ENCODE measurements around the gene OR2A2. TPM values are rescaled to one million over a fixed set of nuclear protein-coding genes. Genes with fewer than 3 reads are reported as not detected.

The OR2A2 gene
- total RNA-seq (2012; rRNA removed): not detected in 2 replicates

GRCh38 chr7:144109283-144109682 lies at the start of gene OR2A2:
Gene OR2A2, plus strand, starts transcription at chr7:144109583. Its CDS starts 0 bp downstream, at chr7:144109583.
- no peaks in the 10 kb centered on the region for H3K4me1 ChIP-seq (ENCODE audit: control insufficient read depth, insufficient read depth, low read length)
- H3K9ac ChIP-seq (ENCODE audit: low read depth, low read length): no peak within 1 kb of the TSS
- no peaks in the 10 kb centered on the region for H3K9me3 ChIP-seq (replicated peaks; ENCODE audit: low read length)
- no peak within 1 kb of the TSS for H3K4me3 ChIP-seq (ENCODE audit: low read length)
- H3K36me3 ChIP-seq (ENCODE audit: insufficient read depth, low read length): no peaks in the 10 kb centered on the region
- no peak within 1 kb of the TSS for H3K4me2 ChIP-seq (ENCODE audit: low read length)
- peaks cover 1% of the 10 kb centered on the region for H3K27me3 ChIP-seq (ENCODE audit: control insufficient read depth, insufficient read depth, low read length)

- Histone ChIP-seq H3K4me1 (ENCODE audit: control insufficient read depth, insufficient read depth, low read length) (no peaks in the 10 kb centered on the region), H3K9ac (ENCODE audit: low read depth, low read length) (no peak overlapping the region), H3K36me3 (ENCODE audit: insufficient read depth, low read length) (no peaks in the 10 kb centered on the region), H3K27me3 (ENCODE audit: control insufficient read depth, insufficient read depth, low read length) (no peaks in the 10 kb centered on the region), H3K4me2 (ENCODE audit: low read length) (no peak overlapping the region), H3K9me3 (replicated peaks; ENCODE audit: low read length) (no peaks in the 10 kb centered on the region), H3K4me3 (ENCODE audit: low read length) (no peak overlapping the region)
Observed at GRCh38 chr7:144063710-144064109, 45.7 kb upstream of the OR2A2 start.

- Histone ChIP-seq H3K4me2 (ENCODE audit: low read length) (no peak within 1 kb of the TSS), H3K4me3 (ENCODE audit: low read length) (no peak within 1 kb of the TSS), H3K27me3 (ENCODE audit: control insufficient read depth, insufficient read depth, low read length) (peaks cover 3% of the 10 kb centered on the region), H3K9ac (ENCODE audit: low read depth, low read length) (no peak within 1 kb of the TSS), H3K9me3 (replicated peaks; ENCODE audit: low read length) (no peaks in the 10 kb centered on the region), H3K4me1 (ENCODE audit: control insufficient read depth, insufficient read depth, low read length) (no peaks in the 10 kb centered on the region), H3K36me3 (ENCODE audit: insufficient read depth, low read length) (no peaks in the 10 kb centered on the region)
Observed at GRCh38 chr7:144069511-144069910, 39.9 kb upstream of the OR2A2 start, which contains the start of gene OR2A25. Gene OR2A25, plus strand, starts transcription at chr7:144069811. Its CDS starts 4,409 bp downstream, at chr7:144074220.

GRCh38 chr7:144069953-144070352 lies 39.4 kb upstream of the OR2A2 start:
- Histone ChIP-seq H3K27me3 (ENCODE audit: control insufficient read depth, insufficient read depth, low read length) (peaks cover 3% of the 10 kb centered on the region), H3K9me3 (replicated peaks; ENCODE audit: low read length) (no peaks in the 10 kb centered on the region), H3K36me3 (ENCODE audit: insufficient read depth, low read length) (no peaks in the 10 kb centered on the region), H3K9ac (ENCODE audit: low read depth, low read length) (no peak overlapping the region), H3K4me1 (ENCODE audit: control insufficient read depth, insufficient read depth, low read length) (no peaks in the 10 kb centered on the region), H3K4me2 (ENCODE audit: low read length) (no peak overlapping the region), H3K4me3 (ENCODE audit: low read length) (no peak overlapping the region)

- Histone ChIP-seq H3K4me1 (ENCODE audit: control insufficient read depth, insufficient read depth, low read length) (no peaks in the 10 kb centered on the region), H3K27me3 (ENCODE audit: control insufficient read depth, insufficient read depth, low read length) (peaks cover 3% of the 10 kb centered on the region), H3K4me2 (ENCODE audit: low read length) (no peak overlapping the region), H3K4me3 (ENCODE audit: low read length) (no peak overlapping the region), H3K36me3 (ENCODE audit: insufficient read depth, low read length) (no peaks in the 10 kb centered on the region), H3K9ac (ENCODE audit: low read depth, low read length) (no peak overlapping the region), H3K9me3 (replicated peaks; ENCODE audit: low read length) (no peaks in the 10 kb centered on the region)
Observed at GRCh38 chr7:144074374-144074773, 35.0 kb upstream of the OR2A2 start.

GRCh38 chr7:144085978-144086377 lies 23.4 kb upstream of the OR2A2 start, which contains the start of gene OR2A12:
Gene OR2A12, plus strand, starts transcription at chr7:144086278. Its CDS starts 8,830 bp downstream, at chr7:144095108.
- Histone ChIP-seq H3K27me3 (ENCODE audit: control insufficient read depth, insufficient read depth, low read length) (no peaks in the 10 kb centered on the region), H3K4me1 (ENCODE audit: control insufficient read depth, insufficient read depth, low read length) (no peaks in the 10 kb centered on the region), H3K36me3 (ENCODE audit: insufficient read depth, low read length) (no peaks in the 10 kb centered on the region), H3K4me3 (ENCODE audit: low read length) (no peak within 1 kb of the TSS), H3K9ac (ENCODE audit: low read depth, low read length) (no peak within 1 kb of the TSS), H3K4me2 (ENCODE audit: low read length) (no peak within 1 kb of the TSS), H3K9me3 (replicated peaks; ENCODE audit: low read length) (no peaks in the 10 kb centered on the region)

- H3K4me3 ChIP-seq (ENCODE audit: low read length): no peak overlapping the region
- no peak overlapping the region for H3K9ac ChIP-seq (ENCODE audit: low read depth, low read length)
Observed at GRCh38 chr7:144086730-144087129, 22.7 kb upstream of the OR2A2 start.

GRCh38 chr7:144087230-144087629 lies 22.2 kb upstream of the OR2A2 start:
- no peaks in the 10 kb centered on the region for H3K36me3 ChIP-seq (ENCODE audit: insufficient read depth, low read length)
- no peak overlapping the region for H3K9ac ChIP-seq (ENCODE audit: low read depth, low read length)
- no peaks in the 10 kb centered on the region for H3K9me3 ChIP-seq (replicated peaks; ENCODE audit: low read length)
- H3K4me1 ChIP-seq (ENCODE audit: control insufficient read depth, insufficient read depth, low read length): no peaks in the 10 kb centered on the region
- H3K4me2 ChIP-seq (ENCODE audit: low read length): no peak overlapping the region
- no peaks in the 10 kb centered on the region for H3K27me3 ChIP-seq (ENCODE audit: control insufficient read depth, insufficient read depth, low read length)
- H3K4me3 ChIP-seq (ENCODE audit: low read length): no peak overlapping the region

More at GRCh38 chr7:144086730-144087129, 22.7 kb upstream of the OR2A2 start:
- H3K4me1 ChIP-seq (ENCODE audit: control insufficient read depth, insufficient read depth, low read length): no peaks in the 10 kb centered on the region
- no peak overlapping the region for H3K4me2 ChIP-seq (ENCODE audit: low read length)
- H3K27me3 ChIP-seq (ENCODE audit: control insufficient read depth, insufficient read depth, low read length): no peaks in the 10 kb centered on the region
- no peaks in the 10 kb centered on the region for H3K36me3 ChIP-seq (ENCODE audit: insufficient read depth, low read length)
- no peaks in the 10 kb centered on the region for H3K9me3 ChIP-seq (replicated peaks; ENCODE audit: low read length)

GRCh38 chr7:144090667-144091066 lies 18.7 kb upstream of the OR2A2 start:
- Histone ChIP-seq H3K9ac (ENCODE audit: low read depth, low read length) (no peak overlapping the region), H3K9me3 (replicated peaks; ENCODE audit: low read length) (no peaks in the 10 kb centered on the region), H3K4me2 (ENCODE audit: low read length) (no peak overlapping the region), H3K4me1 (ENCODE audit: control insufficient read depth, insufficient read depth, low read length) (no peaks in the 10 kb centered on the region), H3K27me3 (ENCODE audit: control insufficient read depth, insufficient read depth, low read length) (no peaks in the 10 kb centered on the region), H3K36me3 (ENCODE audit: insufficient read depth, low read length) (no peaks in the 10 kb centered on the region), H3K4me3 (ENCODE audit: low read length) (no peak overlapping the region)

GRCh38 chr7:144098776-144099175 lies 10.6 kb upstream of the OR2A2 start:
- no peak overlapping the region for H3K4me3 ChIP-seq (ENCODE audit: low read length)
- H3K27me3 ChIP-seq (ENCODE audit: control insufficient read depth, insufficient read depth, low read length): no peaks in the 10 kb centered on the region
- H3K4me1 ChIP-seq (ENCODE audit: control insufficient read depth, insufficient read depth, low read length): no peaks in the 10 kb centered on the region
- H3K9me3 ChIP-seq (replicated peaks; ENCODE audit: low read length): no peaks in the 10 kb centered on the region
- no peaks in the 10 kb centered on the region for H3K36me3 ChIP-seq (ENCODE audit: insufficient read depth, low read length)
- no peak overlapping the region for H3K4me2 ChIP-seq (ENCODE audit: low read length)
- no peak overlapping the region for H3K9ac ChIP-seq (ENCODE audit: low read depth, low read length)

GRCh38 chr7:144100607-144101006 lies 8.8 kb upstream of the OR2A2 start:
- Histone ChIP-seq H3K27me3 (ENCODE audit: control insufficient read depth, insufficient read depth, low read length) (no peaks in the 10 kb centered on the region), H3K9me3 (replicated peaks; ENCODE audit: low read length) (no peaks in the 10 kb centered on the region), H3K36me3 (ENCODE audit: insufficient read depth, low read length) (no peaks in the 10 kb centered on the region), H3K4me3 (ENCODE audit: low read length) (no peak overlapping the region), H3K9ac (ENCODE audit: low read depth, low read length) (no peak overlapping the region), H3K4me2 (ENCODE audit: low read length) (no peak overlapping the region), H3K4me1 (ENCODE audit: control insufficient read depth, insufficient read depth, low read length) (no peaks in the 10 kb centered on the region)

GRCh38 chr7:144102041-144102440 lies 7.3 kb upstream of the OR2A2 start:
- H3K9ac ChIP-seq (ENCODE audit: low read depth, low read length): no peak overlapping the region

More at GRCh38 chr7:144102041-144102440, 7.3 kb upstream of the OR2A2 start:
- Histone ChIP-seq H3K4me2 (ENCODE audit: low read length) (no peak overlapping the region), H3K9me3 (replicated peaks; ENCODE audit: low read length) (no peaks in the 10 kb centered on the region), H3K4me1 (ENCODE audit: control insufficient read depth, insufficient read depth, low read length) (no peaks in the 10 kb centered on the region), H3K4me3 (ENCODE audit: low read length) (no peak overlapping the region), H3K27me3 (ENCODE audit: control insufficient read depth, insufficient read depth, low read length) (no peaks in the 10 kb centered on the region), H3K36me3 (ENCODE audit: insufficient read depth, low read length) (no peaks in the 10 kb centered on the region)
